Activated T-helper 2 cell treated with anti-CD3 and anti-CD28 coated beads, Interferon-gamma antibody, Interleukin-2, Interleukin-4, amounts not matched to agents 10 μg/mL and 5 μg/mL and 100 μg/mL, durations not matched to agents 14 hours and 24 hours and 36 hours (primary cell): ENCODE data around the gene PRKD1. TPM values are rescaled to one million over a fixed set of nuclear protein-coding genes. Genes with fewer than 3 reads are reported as not detected.
"Not testable (repeated sequence)": the region's sequence is repeated elsewhere in the genome, so short reads cannot be mapped to it uniquely, and the experiment has no call there.

ENCODE experiments used
- DNase-seq: peaks from one replicate; pipeline ENCODE4 v3.0.0; 2021; ENCODE audit warnings: low spot score
- H3K27ac Mint-ChIP-seq: one replicate; pipeline ENCODE4 v1.8.0; 2021; ENCODE audit warnings: mixed read lengths
- H3K27me3 Mint-ChIP-seq: one replicate; pipeline ENCODE4 v1.8.0; 2021; ENCODE audit warnings: low read depth, mixed read lengths
- H3K36me3 Mint-ChIP-seq: one replicate; pipeline ENCODE4 v1.8.0; 2021; ENCODE audit warnings: low read depth, mixed read lengths
- H3K4me1 Mint-ChIP-seq: one replicate; pipeline ENCODE4 v1.8.0; 2021; ENCODE audit warnings: low read depth, mixed read lengths
- H3K4me3 Mint-ChIP-seq: one replicate; pipeline ENCODE4 v1.8.0; 2021; ENCODE audit warnings: low read depth, mild to moderate bottlenecking, moderate library complexity, mixed read lengths
- H3K9me3 Mint-ChIP-seq: one replicate; pipeline ENCODE4 v1.8.0; 2021; ENCODE audit warnings: mixed read lengths
- intact Hi-C: fragments of 100-400 bp; cut with micrococcal nuclease; formaldehyde crosslinking; loops from one replicate; pipeline ENCODE4 v1.15.1; 2023
- total RNA-seq: library from RNA; stranded (reverse); gene quantifications from 2 replicates; pipeline ENCODE4 v1.2.3, GENCODE V29; 2022

Gene PRKD1
- total RNA-seq, 1 donor from 2014 or later = not detected

DNA sequence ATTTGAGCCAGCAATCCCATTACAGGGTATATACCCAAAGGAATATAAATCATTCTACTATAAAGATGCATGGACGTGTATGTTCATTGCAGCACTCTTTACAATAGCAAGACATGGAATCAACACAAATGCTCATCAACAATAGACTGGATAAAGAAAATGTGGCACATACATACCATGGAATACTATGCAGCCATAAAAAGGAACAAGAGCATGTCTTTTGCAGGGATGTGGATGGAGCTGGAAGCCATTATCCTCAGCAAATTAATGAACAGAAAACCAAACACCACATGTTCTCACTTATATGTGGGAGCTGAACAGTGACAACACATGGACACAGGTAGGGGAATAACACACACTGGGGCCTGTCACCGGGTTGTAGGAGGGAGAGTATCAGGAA lies 238.1 kb downstream of the PRKD1 start:
- H3K36me3 Mint-ChIP-seq, intact Hi-C loops, H3K27me3 Mint-ChIP-seq, H3K4me3 Mint-ChIP-seq, DNase-seq, H3K4me1 Mint-ChIP-seq, H3K27ac Mint-ChIP-seq: not testable (repeated sequence)
- peaks cover 57% of the 10 kb centered on the region for H3K9me3 Mint-ChIP-seq

DNA sequence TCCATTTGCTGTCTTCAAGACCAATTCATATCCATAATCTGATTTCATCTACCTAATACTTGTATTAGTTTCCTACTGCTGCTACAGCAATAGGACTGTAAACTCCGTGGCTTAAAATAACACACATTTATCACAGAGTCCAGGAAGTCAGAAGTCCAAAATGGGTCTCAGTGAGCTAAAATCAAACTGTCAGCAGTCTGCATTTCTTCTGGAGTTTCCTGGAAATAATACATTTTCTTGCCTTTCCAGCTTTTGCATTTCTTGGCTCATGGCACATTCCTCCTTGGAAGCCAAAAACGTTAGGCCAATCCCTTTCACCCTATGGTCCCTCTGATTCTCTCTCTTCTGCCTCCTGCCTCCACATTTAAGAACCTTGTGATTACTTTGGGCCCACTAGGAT lies 239.8 kb downstream of the PRKD1 start:
- Mint-ChIP-seq H3K27ac (no peak overlapping the region), H3K36me3 (no peaks in the 10 kb centered on the region), H3K9me3 (peaks cover 53% of the 10 kb centered on the region), H3K4me1 (no peaks in the 10 kb centered on the region), H3K4me3 (no peak overlapping the region), H3K27me3 (no peaks in the 10 kb centered on the region)
- intact Hi-C loops = no loop called here
- no peak for DNase-seq

DNA sequence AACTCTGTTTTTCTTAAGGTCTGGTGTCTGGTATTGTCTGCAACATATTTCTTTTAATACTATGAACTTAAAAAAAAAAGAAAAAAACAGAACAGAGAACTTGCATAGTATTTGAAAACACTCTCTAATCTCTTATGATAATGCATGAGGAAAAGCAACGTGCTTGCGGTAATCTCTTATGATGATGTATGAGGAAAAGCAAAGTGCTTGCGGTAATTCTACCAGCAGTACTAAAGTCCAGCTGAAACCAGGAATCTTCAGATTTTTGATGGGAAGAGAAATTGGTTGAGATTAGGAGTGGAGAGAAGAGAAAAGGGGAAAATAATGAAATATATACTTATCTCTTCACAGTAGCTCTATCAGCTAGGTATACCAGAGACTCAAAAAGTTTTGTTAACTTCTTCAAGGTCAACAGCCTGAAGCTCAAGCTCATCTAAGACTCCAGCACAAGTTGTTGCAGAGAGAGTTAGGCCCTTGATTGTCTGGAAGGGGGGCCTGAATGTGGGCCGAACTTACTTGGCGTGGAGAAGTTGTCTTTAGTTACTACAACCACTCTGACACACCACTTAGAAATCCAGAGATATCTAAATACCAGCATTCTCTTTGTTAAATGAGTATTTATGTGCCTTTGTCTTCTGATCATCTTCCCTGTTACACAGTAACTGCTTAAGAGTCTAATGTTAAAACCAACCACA lies 240.4 kb downstream of the PRKD1 start:
- no peak overlapping the region for H3K27ac Mint-ChIP-seq
- no peak for DNase-seq
- intact Hi-C loops = no loop called here
- no peak overlapping the region for H3K4me3 Mint-ChIP-seq
- H3K4me1 Mint-ChIP-seq = no peaks in the 10 kb centered on the region
- H3K27me3 Mint-ChIP-seq = no peaks in the 10 kb centered on the region
- H3K9me3 Mint-ChIP-seq = peaks cover 50% of the 10 kb centered on the region
- no peaks in the 10 kb centered on the region for H3K36me3 Mint-ChIP-seq

DNA sequence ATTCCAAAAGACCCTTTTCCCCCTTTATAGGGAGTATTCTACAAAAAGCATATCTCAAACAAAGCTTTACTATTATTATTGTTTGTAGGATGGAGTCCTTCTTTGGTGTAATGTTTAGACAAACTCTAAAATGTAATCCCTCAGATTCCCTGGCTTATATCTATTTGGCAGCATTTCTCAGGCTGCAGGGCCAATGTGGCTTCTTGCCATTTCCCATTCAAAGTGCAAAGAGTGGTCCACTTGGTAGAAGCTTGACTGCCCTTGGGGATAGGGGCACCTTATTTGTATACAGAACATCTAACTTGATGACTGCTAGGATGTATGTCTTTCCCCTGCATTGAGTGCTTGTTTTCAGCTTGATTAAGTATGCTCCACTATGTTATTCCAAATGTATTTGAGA lies 242.7 kb downstream of the PRKD1 start:
- H3K36me3 Mint-ChIP-seq = no peaks in the 10 kb centered on the region
- H3K4me1 Mint-ChIP-seq = no peaks in the 10 kb centered on the region
- H3K4me3 Mint-ChIP-seq = no peak overlapping the region
- peaks cover 50% of the 10 kb centered on the region for H3K9me3 Mint-ChIP-seq
- intact Hi-C loops = no loop called here
- no peak overlapping the region for H3K27ac Mint-ChIP-seq
- no peak for DNase-seq
- H3K27me3 Mint-ChIP-seq = no peaks in the 10 kb centered on the region

DNA sequence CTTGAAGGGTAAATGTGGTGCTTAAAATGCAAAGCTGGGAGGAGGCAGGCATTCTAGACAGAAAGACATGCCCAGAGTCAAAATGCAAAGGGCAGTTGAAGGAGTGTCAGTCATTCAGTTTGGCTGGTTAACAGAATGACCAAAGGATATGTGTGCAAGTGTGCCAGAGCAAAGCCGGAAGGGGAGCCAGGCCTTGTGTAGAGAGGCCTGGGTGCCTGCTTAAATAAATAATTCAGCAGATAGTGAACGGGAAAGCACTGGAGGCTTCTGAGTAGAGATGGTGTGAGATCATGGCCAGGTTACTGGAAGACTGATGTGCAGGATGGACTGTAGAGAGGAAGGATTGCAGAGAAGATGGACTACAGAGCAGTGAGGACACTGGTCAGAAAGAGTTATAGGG lies 244.9 kb downstream of the PRKD1 start:
- Mint-ChIP-seq H3K9me3 (peaks cover 42% of the 10 kb centered on the region), H3K36me3 (no peaks in the 10 kb centered on the region), H3K27me3 (no peaks in the 10 kb centered on the region), H3K4me1 (no peaks in the 10 kb centered on the region), H3K4me3 (no peak overlapping the region), H3K27ac (no peak overlapping the region)
- intact Hi-C loops = no loop called here
- no peak for DNase-seq

DNA sequence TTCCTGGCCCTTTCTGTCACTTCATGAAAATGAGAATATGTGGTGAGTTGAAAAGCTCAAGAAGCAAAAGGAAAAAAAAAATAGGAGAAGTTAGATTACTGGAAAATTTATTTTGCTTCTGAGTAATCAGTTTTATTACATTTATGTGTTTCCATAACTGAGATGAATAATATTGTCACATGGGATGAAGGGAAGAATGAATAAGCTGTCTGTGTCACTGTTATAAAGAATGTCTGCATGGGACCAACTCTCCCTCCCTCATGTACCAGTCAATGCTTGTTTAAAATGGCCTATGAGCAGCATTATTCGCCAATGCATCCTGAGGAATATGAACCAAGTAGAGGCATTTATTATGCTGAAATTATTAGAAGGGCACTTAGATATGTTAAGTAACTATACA lies 246.3 kb downstream of the PRKD1 start:
- no peaks in the 10 kb centered on the region for H3K36me3 Mint-ChIP-seq
- H3K4me3 Mint-ChIP-seq = no peak overlapping the region
- H3K9me3 Mint-ChIP-seq = peaks cover 31% of the 10 kb centered on the region
- H3K4me1 Mint-ChIP-seq = no peaks in the 10 kb centered on the region
- no peak overlapping the region for H3K27ac Mint-ChIP-seq
- DNase-seq = no peak
- no peaks in the 10 kb centered on the region for H3K27me3 Mint-ChIP-seq
- intact Hi-C loops = no loop called here

DNA sequence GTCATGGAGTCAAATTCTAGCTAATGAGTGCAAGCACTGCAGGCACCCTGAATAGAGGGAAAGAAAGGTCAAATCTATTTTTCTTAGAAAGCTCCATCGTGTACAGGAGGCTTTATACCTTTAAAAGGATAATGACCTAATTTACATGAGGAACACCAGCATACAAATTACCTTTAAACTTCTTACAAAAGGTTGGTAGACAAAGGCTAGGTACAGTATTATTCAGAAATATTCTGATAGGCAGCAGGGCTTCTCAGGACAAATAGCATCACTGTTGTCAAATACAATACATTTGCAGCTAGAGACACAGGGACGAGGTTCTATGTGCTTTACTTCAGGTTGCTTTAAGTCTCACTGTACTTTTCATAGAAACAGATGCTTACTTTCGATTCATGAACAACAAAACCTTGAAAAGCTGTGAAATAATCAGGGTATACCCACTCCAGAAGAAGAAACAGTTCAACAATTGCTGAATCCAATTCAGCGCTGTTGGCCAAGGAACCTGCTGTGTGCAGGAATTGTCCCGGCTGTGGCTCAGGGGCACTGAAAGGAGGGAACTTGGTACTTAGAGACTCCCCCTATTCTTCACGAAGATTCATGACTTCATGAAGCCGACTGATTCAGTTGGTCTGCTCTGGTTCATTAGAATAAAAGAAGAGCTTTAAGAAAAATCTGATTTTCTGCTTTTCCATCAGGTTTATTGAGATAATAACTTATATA lies 252.9 kb downstream of the PRKD1 start:
- DNase-seq = no peak
- intact Hi-C loops = no loop called here
- H3K9me3 Mint-ChIP-seq = peaks cover 33% of the 10 kb centered on the region

DNA sequence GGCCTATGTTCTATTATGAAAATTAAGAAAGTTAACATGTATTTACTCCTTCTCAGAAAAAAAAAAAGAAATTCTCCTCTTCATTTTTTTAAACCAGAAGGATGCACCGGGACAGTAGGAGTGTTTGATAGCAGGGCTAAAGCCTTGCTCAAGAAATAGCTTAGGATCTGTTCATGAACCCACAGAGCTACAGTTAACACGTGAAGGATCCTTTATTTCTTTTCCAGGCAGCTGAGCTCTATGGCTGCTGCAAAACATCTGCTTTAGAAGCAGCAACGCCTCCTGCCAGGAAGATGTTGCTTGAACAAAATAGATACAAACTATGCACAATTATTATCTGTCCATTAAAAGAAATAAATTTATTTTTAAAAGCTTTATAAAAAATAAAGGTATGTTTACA lies 254.8 kb downstream of the PRKD1 start:
- Mint-ChIP-seq H3K27me3 (no peaks in the 10 kb centered on the region), H3K36me3 (no peaks in the 10 kb centered on the region), H3K4me1 (no peaks in the 10 kb centered on the region), H3K4me3 (no peak overlapping the region), H3K27ac (no peak overlapping the region), H3K9me3 (peaks cover 30% of the 10 kb centered on the region)
- no peak for DNase-seq
- intact Hi-C loops = no loop called here

More for the DNA sequence above, 252.9 kb downstream of the PRKD1 start:
- H3K36me3 Mint-ChIP-seq = no peaks in the 10 kb centered on the region
- no peak overlapping the region for H3K4me3 Mint-ChIP-seq
- no peaks in the 10 kb centered on the region for H3K4me1 Mint-ChIP-seq
- no peak overlapping the region for H3K27ac Mint-ChIP-seq
- no peaks in the 10 kb centered on the region for H3K27me3 Mint-ChIP-seq

DNA sequence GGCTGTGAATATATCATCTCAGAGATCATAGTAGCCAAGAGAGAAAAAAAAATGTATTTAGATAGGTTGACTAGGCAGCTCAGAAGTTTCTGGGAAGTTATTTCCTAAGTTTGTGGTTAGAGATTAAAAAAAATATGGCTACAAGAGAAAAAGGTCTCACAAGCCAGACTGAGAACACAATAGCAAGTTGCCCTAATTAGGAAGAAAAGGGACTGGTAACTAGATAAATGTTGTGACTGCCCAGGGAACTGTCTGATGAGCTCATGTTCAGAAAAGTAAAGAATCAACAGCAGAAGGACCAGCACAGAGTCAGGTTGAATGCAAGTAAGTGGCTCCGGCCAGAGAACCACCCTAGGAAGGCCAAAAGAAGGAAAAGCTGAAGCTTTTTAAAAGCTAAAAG lies 256.6 kb downstream of the PRKD1 start:
- intact Hi-C loops = no loop called here
- Mint-ChIP-seq H3K36me3 (no peaks in the 10 kb centered on the region), H3K4me1 (no peaks in the 10 kb centered on the region), H3K9me3 (peaks cover 43% of the 10 kb centered on the region), H3K27me3 (no peaks in the 10 kb centered on the region), H3K27ac (no peak overlapping the region), H3K4me3 (no peak overlapping the region)
- DNase-seq = no peak

DNA sequence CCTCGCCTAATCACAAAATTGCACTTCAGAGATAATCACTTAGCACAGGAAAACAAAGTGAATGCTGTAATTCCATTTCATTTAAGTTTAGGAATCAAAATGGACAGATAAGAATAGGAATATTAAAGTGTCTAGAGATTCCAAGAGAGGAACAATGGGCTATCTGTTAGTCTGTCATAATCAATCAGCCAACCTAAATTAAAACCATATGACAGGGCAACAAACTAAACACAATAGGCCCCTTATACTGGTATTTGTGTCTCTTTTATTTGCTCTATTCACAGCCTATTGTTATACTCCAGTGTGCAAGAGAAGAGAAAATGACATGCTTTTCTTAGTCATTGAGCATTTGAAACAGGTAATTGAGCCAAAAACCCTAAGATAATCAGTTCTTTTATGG lies 259.4 kb downstream of the PRKD1 start:
- Mint-ChIP-seq H3K4me1 (no peaks in the 10 kb centered on the region), H3K36me3 (no peaks in the 10 kb centered on the region), H3K27me3 (no peaks in the 10 kb centered on the region), H3K9me3 (peaks cover 45% of the 10 kb centered on the region), H3K27ac (no peak overlapping the region), H3K4me3 (no peak overlapping the region)
- intact Hi-C loops = no loop called here
- DNase-seq = no peak

DNA sequence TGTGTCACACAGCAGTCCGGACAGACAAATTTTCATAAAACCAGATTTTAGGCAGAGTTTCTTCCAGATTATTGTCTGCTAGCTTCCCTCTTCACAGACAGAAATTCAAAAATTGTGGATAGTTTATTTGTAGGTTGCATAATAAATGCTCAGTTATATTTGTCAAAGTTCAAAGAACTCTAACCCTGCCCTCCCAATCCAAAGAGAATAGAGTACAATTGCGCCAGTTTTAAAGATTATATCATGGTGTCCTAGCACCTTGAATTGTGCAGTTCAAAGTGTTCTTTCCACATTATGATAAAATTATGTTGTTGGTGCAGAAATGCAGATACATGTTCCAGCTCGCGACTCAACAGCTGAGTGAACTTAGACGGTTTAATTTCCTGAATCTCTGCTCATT lies 263.1 kb downstream of the PRKD1 start:
- intact Hi-C loops = no loop called here
- H3K4me3 Mint-ChIP-seq = no peak overlapping the region
- peaks cover 35% of the 10 kb centered on the region for H3K9me3 Mint-ChIP-seq
- no peaks in the 10 kb centered on the region for H3K36me3 Mint-ChIP-seq
- no peak for DNase-seq
- no peaks in the 10 kb centered on the region for H3K4me1 Mint-ChIP-seq
- no peaks in the 10 kb centered on the region for H3K27me3 Mint-ChIP-seq
- no peak overlapping the region for H3K27ac Mint-ChIP-seq

DNA sequence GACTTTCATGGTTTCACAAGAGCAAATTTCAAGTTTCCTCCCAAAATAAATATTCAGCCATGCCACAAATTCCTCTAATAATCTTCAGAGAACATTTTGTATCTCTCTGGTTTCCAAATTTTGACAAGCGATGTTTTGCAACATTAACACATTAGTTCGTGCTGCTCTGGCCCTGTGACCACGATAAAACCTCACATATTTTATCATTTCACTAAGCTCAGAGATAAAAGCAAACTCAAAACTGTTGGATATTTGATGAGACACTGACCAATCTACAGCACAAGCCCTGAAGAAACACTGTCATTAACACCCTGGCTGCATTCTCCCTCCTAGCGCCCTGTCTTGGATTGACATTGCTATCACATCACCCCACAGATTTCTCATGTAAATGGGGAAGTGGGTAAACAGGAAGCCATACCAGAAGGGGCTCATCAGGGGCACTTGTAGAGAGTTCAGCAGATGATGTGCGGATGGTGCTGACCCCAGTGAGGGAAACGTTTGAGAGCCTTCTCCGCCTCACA lies 264.3 kb downstream of the PRKD1 start:
- Mint-ChIP-seq H3K36me3 (no peaks in the 10 kb centered on the region), H3K4me3 (no peak overlapping the region), H3K27ac (no peak overlapping the region), H3K4me1 (no peaks in the 10 kb centered on the region), H3K9me3 (peaks cover 39% of the 10 kb centered on the region), H3K27me3 (no peaks in the 10 kb centered on the region)
- no peak for DNase-seq
- intact Hi-C loops = no loop called here

DNA sequence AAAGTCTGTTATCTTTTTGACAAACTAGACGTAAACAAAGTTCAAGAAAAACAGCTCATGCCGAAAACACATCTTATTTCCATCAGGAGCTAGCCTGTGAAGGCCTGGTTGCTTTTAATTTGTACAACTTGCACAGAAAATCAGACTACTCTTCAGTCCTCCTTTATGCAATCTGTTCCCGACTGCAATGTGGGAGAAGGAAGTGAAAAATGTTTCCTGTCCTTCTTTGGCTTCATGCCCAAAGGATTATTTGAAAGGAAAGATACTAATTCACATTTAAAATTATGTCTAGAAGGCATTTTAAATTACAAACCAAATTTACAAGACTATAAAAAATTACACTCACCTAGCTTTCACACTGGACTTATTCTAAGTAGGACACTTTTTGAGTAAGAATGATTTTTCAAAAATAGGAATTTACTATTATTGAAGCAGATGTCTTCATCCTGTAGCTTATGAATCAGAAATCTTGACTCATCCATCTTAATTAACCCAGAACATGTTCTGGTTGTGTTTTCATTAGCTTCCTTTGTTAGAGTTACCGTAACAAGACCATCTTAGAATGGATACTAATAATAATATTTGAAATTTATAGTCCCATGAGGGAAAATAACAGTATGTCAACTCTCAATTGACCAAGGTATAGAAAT lies 272.6 kb downstream of the PRKD1 start:
- Mint-ChIP-seq H3K36me3 (no peaks in the 10 kb centered on the region), H3K4me3 (no peak overlapping the region), H3K9me3 (peaks cover 45% of the 10 kb centered on the region), H3K27me3 (no peaks in the 10 kb centered on the region), H3K27ac (no peak overlapping the region), H3K4me1 (no peaks in the 10 kb centered on the region)
- intact Hi-C loops = no loop called here
- DNase-seq = no peak
